Body of pancreas (tissue), 4 donors: ENCODE measurements around the gene FLRT1. TPM values are rescaled to one million over a fixed set of nuclear protein-coding genes. Genes with fewer than 3 reads are reported as not detected.

Source experiments
- ATAC-seq: fragments of 150-250 bp; one replicate; pipeline ENCODE4 v1.9.1; 2016
- DNase-seq, 4 donors: peaks; one replicate each; pipeline ENCODE4 v3.0.0-alpha.2; 2019
- H3K27ac ChIP-seq, 4 donors: fragments of 200-600 bp; sonication (generic); 1 replicate in 3 of 4; 2 replicates in 1 of 4; pipeline versions ENCODE4 v1.5.1 to v1.6.1; 2016 to 2019; ENCODE audit warnings: mild to moderate bottlenecking in 1 of 4, mixed read lengths in 1 of 4, moderate library complexity in 1 of 4
- H3K27me3 ChIP-seq, 2 donors: fragments of 200-600 bp; sonication (generic); one replicate each; pipeline ENCODE4 v1.6.0; 2016; ENCODE audit warnings: mild to moderate bottlenecking in 1 of 2
- H3K36me3 ChIP-seq, 2 donors: fragments of 200-600 bp; sonication (generic); replicated peaks in 1 of 2; 2 replicates each; pipeline ENCODE4 v1.5.1; 2016; ENCODE audit warnings: low read depth in 2 of 2; ENCODE audit not compliant: insufficient read depth in 1 of 2
- H3K4me1 ChIP-seq: fragments of 200-600 bp; sonication (generic); one replicate; pipeline ENCODE4 v1.6.0; 2016
- H3K4me3 ChIP-seq, 2 donors: fragments of 200-600 bp; sonication (generic); 1 replicate in 1 of 2; 2 replicates in 1 of 2; pipeline ENCODE4 v1.5.1; 2016 to 2019
- H3K9me3 ChIP-seq, 3 donors: fragments of 200-600 bp; sonication (generic); 1 replicate in 2 of 3; 2 replicates in 1 of 3; pipeline ENCODE4 v1.5.1; 2016
- CTCF ChIP-seq, 7 experiments: fragments of 450-650 bp in 4 of 7; fragments of 200-600 bp in 3 of 7; sonication (generic) in 3 of 7; IDR thresholded peaks; one replicate each; pipeline ENCODE4 v1.5.1; 2016 to 2019; ENCODE audit warnings: antibody characterized with exemption in 7 of 7
- POLR2A ChIP-seq, 3 donors: fragments of 450-650 bp; IDR thresholded peaks; one replicate each; pipeline ENCODE4 v1.6.1; 2016; ENCODE audit warnings: antibody characterized with exemption in 3 of 3, mild to moderate bottlenecking in 2 of 3
- WGBS, 2 donors: methylation state at CpG; one replicate each; pipeline ENCODE4 v1.1.5; 2017; 5-methylcytosine and 5-hydroxymethylcytosine counted together
- intact Hi-C: fragments of 100-400 bp; cut with DNase I; formaldehyde crosslinking; loops from one replicate; pipeline ENCODE4 v1.15.1; 2023
- total RNA-seq, 2 donors: library from RNA; depleted of rRNA; stranded (reverse); fragments of >200 nt; gene quantifications; one replicate each; pipeline ENCODE4 v1.1.0, GENCODE V29; 2016

FLRT1 gene
- total RNA-seq, 2 donors from 2014 or later = 0.26 TPM; not detected in 1

GRCh38 chr11:64055077-64055476 lies 19.3 kb downstream of the FLRT1 start:
- no peak for ATAC-seq
- Histone ChIP-seq H3K9me3 (no peaks in the 10 kb centered on the region), H3K36me3 (no peaks in the 10 kb centered on the region), H3K4me3 (no peak overlapping the region), H3K4me1 (no peaks in the 10 kb centered on the region), H3K27ac (no peak overlapping the region), H3K27me3 (no peaks in the 10 kb centered on the region)
- intact Hi-C loops = no loop called here
- DNase-seq = no peak
- WGBS, 2 donors = 71 to 76% methylated on average over 8 of the region's 8 CpGs
- TF ChIP-seq CTCF (IDR thresholded peaks at IDR 0.05) = no peak
- TF ChIP-seq POLR2A (IDR thresholded peaks at IDR 0.05) = no peak

- Histone ChIP-seq H3K27ac (no peak overlapping the region), H3K27me3 (no peaks in the 10 kb centered on the region), H3K9me3 (no peaks in the 10 kb centered on the region), H3K4me3 (no peak overlapping the region), H3K36me3 (no peaks in the 10 kb centered on the region), H3K4me1 (peaks cover 4% of the 10 kb centered on the region)
- WGBS, 2 donors = 85 to 91% methylated on average over 11 to 15 of the region's 15 CpGs
- TF ChIP-seq CTCF (IDR thresholded peaks at IDR 0.05) (no peak), POLR2A (IDR thresholded peaks at IDR 0.05) (no peak)
- intact Hi-C loops = no loop called here
- DNase-seq (no peak), ATAC-seq (no peak)
These were observed 20.6 kb downstream of the FLRT1 start for GRCh38 chr11:64056213-64056785.

GRCh38 chr11:64056861-64057260 lies 21.1 kb downstream of the FLRT1 start:
- Histone ChIP-seq H3K27ac (no peak overlapping the region), H3K4me3 (no peak overlapping the region), H3K36me3 (no peaks in the 10 kb centered on the region), H3K9me3 (no peaks in the 10 kb centered on the region), H3K27me3 (no peaks in the 10 kb centered on the region), H3K4me1 (peaks cover 6% of the 10 kb centered on the region)
- no peak for DNase-seq
- intact Hi-C loops = no loop called here
- 90 to 92% methylated on average over 8 to 12 of the region's 13 CpGs for WGBS, 2 donors
- no peak for ATAC-seq
- no peak for TF ChIP-seq POLR2A (IDR thresholded peaks at IDR 0.05)
- no peak for TF ChIP-seq CTCF (IDR thresholded peaks at IDR 0.05)

- H3K4me3 ChIP-seq = no peak overlapping the region
- intact Hi-C loops = no loop called here
- 88 to 95% methylated on average over 6 to 10 of the region's 10 CpGs for whole genome bisulfite sequencing, 2 donors
- no peak for ATAC-seq
- H3K4me1 ChIP-seq = peaks cover 6% of the 10 kb centered on the region
- no peaks in the 10 kb centered on the region for H3K27me3 ChIP-seq
- H3K36me3 ChIP-seq = no peaks in the 10 kb centered on the region
- no peaks in the 10 kb centered on the region for H3K9me3 ChIP-seq
- no peak for DNase-seq
- TF ChIP-seq CTCF (IDR thresholded peaks at IDR 0.05) (no peak), POLR2A (IDR thresholded peaks at IDR 0.05) (no peak)
- no peak overlapping the region for H3K27ac ChIP-seq
These were observed 22.2 kb downstream of the FLRT1 start for GRCh38 chr11:64057890-64058289.

- Histone ChIP-seq H3K4me1 (peaks cover 6% of the 10 kb centered on the region), H3K27me3 (no peaks in the 10 kb centered on the region), H3K9me3 (no peaks in the 10 kb centered on the region), H3K27ac (no peak overlapping the region), H3K36me3 (no peaks in the 10 kb centered on the region), H3K4me3 (no peak overlapping the region)
- intact Hi-C loops = no loop called here
- DNase-seq = no peak
- no peak for ATAC-seq
- no peak for TF ChIP-seq POLR2A (IDR thresholded peaks at IDR 0.05)
- no peak for TF ChIP-seq CTCF (IDR thresholded peaks at IDR 0.05)
- 93 to 98% methylated on average over 15 to 16 of the region's 17 CpGs for whole genome bisulfite sequencing, 2 donors
These were observed 22.8 kb downstream of the FLRT1 start for GRCh38 chr11:64058494-64058893.
